ENCODE results near the gene OR51S1.
A peak's percentile ranks its signal among the peaks of the same experiment; 100 is the strongest.
"Not testable (repeated sequence)": the region's sequence is repeated elsewhere in the genome, so short reads cannot be mapped to it uniquely, and the experiment has no call there.

The OR51S1 gene

GRCh38 chr11:4882543-4882942, 33.5 kb upstream of the OR51S1 start:
- TF ChIP-seq CTCF (IDR thresholded peaks at IDR 0.05; ENCODE audit: low read length, missing control alignments), result no peak
- no peak for DNase-seq (ENCODE audit: low read depth)

GRCh38 chr11:4881860-4882500, 33.0 kb upstream of the OR51S1 start, which contains the start of gene OR51T1:
OR51T1 (plus strand) TSS chr11:4881900; CDS start chr11:4881900, 0 bp downstream.
- no peak for TF ChIP-seq CTCF (IDR thresholded peaks at IDR 0.05; ENCODE audit: low read length, missing control alignments)
- peak; percentile 13 for DNase-seq (ENCODE audit: low read depth)
- no peak within 1 kb of the TSS for H3K4me3 ChIP-seq (replicated peaks; ENCODE audit: low read depth, low read length)

More at GRCh38 chr11:4882543-4882942, 33.5 kb upstream of the OR51S1 start:
- H3K4me3 ChIP-seq (replicated peaks; ENCODE audit: low read depth, low read length), result no peak overlapping the region

GRCh38 chr11:4881188-4881587, 32.2 kb upstream of the OR51S1 start:
- no peak for TF ChIP-seq CTCF (IDR thresholded peaks at IDR 0.05; ENCODE audit: low read length, missing control alignments)
- DNase-seq (ENCODE audit: low read depth), result no peak
- no peak overlapping the region for H3K4me3 ChIP-seq (replicated peaks; ENCODE audit: low read depth, low read length)

GRCh38 chr11:4865855-4866254, 16.8 kb upstream of the OR51S1 start:
- DNase-seq (ENCODE audit: low read depth), result no peak
- TF ChIP-seq CTCF (IDR thresholded peaks at IDR 0.05; ENCODE audit: low read length, missing control alignments), result no peak
- H3K4me3 ChIP-seq (replicated peaks; ENCODE audit: low read depth, low read length), result no peak overlapping the region

- no peak for TF ChIP-seq CTCF (IDR thresholded peaks at IDR 0.05; ENCODE audit: low read length, missing control alignments)
- peak; percentile 5 for DNase-seq (ENCODE audit: low read depth)
- no peak overlapping the region for H3K4me3 ChIP-seq (replicated peaks; ENCODE audit: low read depth, low read length)
Measured at GRCh38 chr11:4863876-4864275, 14.9 kb upstream of the OR51S1 start.

- no peak for TF ChIP-seq CTCF (IDR thresholded peaks at IDR 0.05; ENCODE audit: low read length, missing control alignments)
- no peak for DNase-seq (ENCODE audit: low read depth)
- H3K4me3 ChIP-seq (replicated peaks; ENCODE audit: low read depth, low read length), result no peak overlapping the region
Measured at GRCh38 chr11:4862447-4863236, 13.6 kb upstream of the OR51S1 start.

- H3K4me3 ChIP-seq (replicated peaks; ENCODE audit: low read depth, low read length); DNase-seq (ENCODE audit: low read depth): not testable (repeated sequence)
Measured at GRCh38 chr11:4854286-4854685, 5.3 kb upstream of the OR51S1 start.
